ENCODE results near the gene NAGK.
"Not testable (repeated sequence)": the region's sequence is repeated elsewhere in the genome, so short reads cannot be mapped to it uniquely, and the experiment has no call there.

The NAGK gene

DNA sequence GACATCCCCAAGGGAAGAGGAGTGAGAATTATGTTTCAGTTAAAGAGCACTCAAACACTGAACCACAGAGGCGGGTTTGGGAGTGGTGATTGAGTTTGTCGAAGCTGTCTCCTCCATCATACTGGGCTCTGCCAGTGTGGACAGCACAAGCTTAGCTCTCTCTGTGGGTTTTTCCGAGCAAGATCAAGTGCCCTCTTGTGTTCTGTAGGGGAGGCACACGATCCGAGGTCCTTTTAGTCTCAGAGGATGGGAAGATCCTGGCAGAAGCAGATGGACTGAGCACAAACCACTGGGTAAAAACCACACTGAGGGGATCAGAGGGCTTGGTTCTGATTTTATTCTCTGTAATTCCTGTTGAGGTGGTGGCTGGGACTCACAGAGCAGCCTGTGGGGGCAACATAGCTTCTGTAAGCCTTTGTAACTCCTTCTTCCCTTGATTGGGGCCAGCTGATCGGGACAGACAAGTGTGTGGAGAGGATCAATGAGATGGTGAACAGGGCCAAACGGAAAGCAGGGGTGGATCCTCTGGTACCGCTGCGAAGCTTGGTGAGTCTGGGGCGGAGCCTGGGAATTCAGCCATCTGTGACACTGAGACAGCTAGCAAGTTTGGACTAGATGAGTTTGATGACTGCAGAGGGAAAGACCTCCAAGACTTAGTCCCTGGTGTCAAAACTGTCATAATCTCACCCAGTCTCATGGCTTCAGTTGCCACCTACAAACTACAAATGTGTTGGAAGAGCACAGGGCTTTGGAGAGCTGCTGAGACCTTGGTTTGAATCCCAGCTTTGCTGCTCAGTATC is 2.0 kb downstream of the NAGK start:
- DNase-seq: no peak

DNA sequence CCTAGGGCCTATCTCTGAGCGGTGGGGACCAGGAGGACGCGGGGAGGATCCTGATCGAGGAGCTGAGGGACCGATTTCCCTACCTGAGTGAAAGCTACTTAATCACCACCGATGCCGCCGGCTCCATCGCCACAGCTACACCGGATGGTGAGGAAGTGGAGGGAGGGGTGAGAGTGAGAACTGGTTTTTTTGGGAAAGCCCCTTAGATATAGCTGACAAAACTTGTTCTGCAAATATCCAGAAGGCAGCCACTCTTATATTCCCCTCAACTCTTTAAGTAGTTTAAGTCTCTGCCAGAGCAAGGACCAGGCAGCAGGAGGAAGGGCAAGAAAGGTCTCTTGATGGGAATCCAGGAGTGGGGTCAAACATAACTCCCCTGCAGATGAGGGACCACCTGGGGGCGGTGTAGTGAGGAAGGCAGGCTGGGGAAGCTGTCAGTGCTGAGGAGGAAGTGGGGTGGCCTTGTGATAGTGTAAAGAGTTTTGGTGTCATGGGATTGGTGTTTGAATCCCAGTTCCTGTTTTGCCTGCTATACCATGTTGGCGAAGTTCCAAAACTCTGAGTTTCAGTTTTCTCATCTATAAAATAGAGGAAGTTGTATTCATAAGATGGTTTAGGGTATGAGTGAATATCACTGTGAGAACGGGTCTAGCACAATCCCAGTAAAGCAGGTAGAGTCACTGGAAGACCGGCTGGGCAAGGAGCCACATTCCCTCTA is 3.4 kb downstream of the NAGK start:
- DNase-seq: peak; percentile 68 to 70

DNA sequence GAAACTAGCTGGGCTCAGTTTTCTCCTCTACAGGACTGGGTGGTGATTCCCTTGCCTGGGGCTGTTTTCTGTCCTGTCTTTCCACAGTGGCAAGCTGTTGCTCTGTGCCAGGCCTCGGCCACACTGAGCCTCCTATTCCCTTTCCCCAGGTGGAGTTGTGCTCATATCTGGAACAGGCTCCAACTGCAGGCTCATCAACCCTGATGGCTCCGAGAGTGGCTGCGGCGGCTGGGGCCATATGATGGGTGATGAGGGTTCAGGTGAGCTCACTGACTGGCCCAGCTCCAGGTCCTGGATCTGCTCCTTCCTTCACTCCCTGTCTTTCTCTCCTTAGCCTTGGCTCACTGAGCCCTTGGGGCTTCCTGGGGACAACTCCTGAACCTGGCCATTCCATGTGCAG is 4.0 kb downstream of the NAGK start:
- no peak for DNase-seq

DNA sequence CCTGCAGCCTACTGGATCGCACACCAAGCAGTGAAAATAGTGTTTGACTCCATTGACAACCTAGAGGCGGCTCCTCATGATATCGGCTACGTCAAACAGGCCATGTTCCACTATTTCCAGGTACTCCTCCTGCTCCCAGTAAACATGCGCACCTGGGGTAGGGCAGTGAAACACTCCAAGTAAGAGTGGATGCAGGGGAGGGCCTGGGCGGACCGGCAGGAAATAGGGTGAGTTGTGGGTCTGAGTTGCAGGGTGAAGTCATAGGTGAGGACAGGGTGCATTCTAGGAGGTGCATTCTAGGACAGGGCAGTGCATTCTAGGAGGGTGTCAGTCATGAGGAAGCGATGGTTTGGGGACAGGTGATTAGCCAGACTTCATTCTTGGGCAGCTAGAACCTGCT is 5.0 kb downstream of the NAGK start:
- DNase-seq: no peak

DNA sequence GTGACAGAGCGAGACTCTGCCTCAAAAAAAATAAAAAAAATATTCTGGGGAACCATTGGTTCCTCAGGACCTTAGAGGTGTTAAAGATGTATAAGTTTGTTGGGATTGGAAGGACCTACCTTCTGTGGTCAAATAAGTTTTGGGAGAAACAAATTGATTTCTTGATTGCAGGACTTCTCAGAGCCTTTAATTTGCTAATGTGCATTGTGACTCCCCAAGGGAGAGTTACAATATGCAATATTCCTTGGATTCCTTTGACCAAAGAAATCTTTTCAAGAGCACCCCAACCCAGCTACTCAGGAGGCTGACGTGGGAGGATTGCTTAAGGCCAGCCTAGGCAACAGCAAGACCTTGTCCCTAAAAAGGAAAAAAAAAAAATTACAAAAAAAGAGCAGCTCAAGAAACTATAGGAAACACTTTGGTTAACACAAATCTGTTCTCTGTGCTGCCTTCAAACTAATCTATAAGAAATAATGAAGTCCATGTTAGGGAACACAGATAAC is 6.5 kb downstream of the NAGK start:
- DNase-seq: no peak

DNA sequence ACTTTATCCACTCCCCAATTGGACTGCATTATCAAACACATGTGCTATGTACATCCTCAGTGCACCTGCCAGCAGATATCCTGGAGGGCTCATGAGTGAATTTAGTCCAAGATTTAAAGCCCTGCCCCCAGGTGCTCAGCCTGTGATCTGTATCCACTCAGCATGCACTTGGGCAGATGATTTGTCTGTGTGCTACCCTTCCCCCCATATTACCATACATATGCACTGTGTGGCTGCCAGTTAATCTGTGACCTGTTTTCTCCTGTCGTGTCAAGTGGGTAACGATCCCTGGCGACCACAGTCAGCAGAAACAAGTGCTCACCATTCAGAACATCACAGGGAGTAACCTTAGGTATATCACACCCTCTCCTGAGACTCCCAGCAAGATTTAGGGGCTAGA is 10.2 kb downstream of the NAGK start:
- DNase-seq: no peak

DNA sequence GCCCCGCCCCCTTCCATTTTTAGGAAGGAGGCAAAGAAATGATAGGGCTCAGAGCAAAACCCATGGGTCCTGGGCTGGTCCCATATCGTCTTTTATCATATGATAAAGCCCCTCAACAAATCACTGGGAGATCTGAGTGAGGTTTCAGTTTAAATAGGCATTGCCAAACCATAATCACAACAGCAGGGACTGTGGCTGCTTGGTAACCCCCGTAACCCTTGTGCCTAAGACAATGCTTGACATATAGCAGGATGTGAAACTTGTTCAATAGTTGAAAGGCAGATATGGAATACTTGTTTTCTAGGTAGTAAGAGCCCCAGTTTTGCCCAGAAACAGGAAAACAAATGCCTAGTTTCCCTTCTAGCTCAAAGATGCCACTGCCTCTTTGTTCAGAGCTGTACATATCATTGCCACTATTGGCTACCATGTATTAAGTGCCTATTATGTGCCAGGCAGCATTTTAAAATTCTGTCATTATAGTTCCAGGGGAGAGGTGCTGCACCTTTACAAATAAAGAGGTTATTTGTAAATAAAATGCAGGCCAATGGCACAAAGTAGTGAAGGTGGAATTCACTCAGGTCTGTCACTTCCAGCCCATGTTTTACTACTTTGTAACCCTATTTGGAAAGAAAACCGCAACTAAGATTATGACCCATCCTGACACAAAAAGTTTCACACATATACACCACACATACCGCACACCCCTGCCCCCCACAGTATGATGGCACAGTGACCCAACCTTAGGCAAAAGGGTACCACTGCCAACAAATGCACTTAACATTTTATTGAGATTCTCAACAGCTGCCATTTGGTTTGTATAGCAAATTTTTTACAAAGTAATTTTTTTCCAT is 14.2 kb downstream of the NAGK start:
- no peak for DNase-seq

DNA sequence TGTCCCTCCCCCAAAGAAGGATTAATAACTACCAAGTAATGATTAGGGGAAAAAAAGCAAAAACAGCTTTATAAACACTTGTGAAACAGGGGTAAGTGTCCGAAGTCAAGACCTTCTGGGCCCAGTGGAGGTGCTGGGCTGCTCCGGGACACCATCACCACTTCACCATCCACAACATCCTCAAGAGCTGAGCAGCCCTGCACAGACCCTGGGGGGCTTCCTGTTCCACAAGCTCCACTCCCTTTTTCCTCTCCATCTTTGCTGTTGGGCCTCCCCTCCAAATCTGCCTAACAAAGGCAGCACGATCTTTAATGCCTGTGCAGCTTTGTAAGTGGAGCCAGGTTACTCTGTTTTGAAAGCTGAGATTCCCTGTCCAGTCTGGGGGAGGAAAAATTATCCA is 14.8 kb downstream of the NAGK start:
- not testable (repeated sequence) for DNase-seq

DNA sequence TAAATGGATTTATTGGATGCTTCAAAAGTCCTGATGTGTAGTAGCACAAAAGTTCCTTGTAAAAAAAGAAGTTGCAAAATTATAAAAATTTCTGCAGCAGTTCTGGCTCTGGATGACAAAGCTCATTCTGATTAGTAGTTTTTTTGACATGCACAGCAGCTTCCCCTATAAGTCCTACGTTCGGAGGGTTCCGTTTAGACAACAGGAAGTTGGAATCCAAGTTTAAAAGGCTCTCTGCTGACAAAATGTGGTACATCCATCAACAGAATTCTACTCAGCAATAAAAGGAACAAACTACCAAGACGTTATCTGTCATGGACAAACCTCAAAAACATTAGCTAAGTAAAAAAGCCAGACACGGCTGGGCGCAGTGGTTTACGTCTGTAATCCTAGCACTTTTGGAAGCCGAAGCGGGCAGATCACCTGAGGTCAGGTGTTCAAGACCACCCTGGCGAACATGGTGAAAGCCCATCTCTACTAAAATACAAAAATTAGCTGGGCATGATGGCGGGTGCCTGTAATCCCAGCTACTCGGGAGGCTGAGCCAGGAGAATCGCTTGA is 15.4 kb downstream of the NAGK start:
- not testable (repeated sequence) for DNase-seq

DNA sequence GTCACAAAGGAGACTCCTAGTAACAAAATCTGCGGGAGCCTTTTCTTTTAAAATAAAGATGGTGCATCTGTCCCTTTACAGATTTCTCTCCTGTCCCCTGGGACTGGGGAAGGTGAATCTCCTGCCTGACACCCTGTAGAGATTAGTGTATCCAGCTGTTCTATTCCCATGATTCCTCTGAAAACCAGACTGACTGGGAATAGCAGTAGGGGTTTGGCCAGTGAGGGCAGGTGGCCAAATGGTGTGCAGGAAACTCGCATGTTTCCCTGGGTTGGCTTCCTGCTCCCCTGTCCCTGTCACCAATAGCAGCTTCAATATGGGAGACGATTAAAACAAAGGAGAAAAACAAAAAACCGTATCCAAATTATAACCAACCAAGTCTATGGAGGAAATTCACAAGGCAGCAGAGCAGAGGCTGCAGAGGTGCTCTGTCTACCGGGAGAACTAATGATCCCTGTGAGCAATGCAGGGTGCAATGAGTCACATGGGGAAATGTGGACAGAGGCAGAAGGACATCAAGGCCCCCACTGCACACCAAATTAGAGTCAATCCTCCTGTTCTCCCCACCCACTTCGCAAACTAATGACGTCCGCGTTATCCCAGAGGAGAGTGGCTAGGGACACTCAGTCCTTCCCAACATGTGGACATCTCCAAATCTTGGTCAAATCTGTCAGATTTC is 17.0 kb downstream of the NAGK start:
- DNase-seq: not testable (repeated sequence)

DNA sequence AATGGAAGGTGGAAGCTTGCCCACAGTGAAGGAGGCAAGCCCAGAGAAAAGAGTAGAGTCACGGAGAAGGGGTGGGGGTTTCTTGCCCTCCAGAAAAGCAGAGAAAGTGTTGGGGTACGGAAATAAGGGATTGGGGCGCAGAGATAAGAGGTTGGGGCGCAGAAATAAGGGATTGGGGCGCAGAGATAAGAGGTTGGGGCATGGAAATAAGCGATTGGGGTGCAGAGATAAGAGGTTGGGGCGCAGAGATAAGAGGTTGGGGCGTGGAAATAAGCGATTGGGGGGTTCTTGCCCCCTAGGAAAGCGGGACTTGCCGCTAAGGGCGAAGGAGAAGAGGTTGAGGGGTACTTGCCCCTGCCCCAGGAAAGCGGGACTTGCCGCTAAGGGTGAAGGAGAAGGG is 21.0 kb downstream of the NAGK start:
- not testable (repeated sequence) for DNase-seq

DNA sequence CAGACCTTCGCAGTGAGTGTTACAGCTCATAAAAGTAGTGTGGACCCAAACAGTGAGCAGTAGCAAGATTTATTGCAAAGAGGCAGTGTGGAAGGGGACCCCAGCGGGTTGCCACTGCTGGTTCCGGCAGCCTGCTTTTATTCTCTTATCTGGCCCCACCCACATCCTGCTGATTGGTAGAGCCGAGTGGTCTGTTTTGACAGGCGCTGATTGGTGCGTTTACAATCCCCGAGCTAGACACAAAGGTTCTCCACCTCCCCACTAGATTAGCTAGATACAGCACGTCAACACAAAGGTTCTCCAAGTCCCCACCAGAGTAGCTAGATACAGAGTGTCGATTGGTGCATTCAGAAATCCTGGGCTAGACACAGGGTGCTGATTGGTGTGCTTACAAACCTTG is 23.4 kb downstream of the NAGK start:
- not testable (repeated sequence) for DNase-seq

DNA sequence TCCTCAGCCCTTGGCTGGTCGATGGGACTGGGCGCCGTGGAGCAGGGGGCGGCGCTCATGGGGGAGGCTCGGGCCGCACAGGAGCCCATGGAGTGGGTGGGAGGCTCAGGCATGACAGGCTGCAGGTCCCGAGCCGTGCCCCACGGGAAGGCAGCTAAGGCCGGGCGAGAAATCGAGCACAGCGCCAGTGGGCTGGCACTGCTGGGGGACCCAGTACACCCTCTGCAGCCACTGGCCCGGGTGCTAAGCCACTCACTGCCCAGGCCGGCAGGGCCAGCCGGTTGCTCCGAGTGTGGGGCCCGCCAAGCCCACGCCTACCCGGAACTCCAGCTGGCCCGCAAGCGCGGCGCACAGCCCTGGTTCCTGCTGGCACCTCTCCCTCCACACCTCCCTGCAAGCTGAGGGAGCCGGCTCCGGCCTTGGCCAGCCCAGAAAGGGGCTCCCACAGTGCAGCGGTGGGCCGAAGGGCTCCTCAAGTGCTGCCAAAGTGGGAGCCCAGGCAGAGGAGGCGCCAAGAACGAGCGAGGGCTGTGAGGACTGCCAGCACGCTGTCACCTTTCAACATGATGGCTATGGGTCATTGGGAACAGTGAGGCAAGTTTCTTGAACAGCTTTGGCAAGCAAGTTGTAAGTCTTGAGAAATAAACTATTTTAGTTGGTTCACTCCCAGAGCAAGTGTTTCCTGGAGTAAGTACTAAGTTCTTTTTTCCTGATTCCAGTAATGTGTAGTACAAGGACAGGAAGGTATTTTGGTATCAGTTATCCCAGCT is 24.2 kb downstream of the NAGK start:
- not testable (repeated sequence) for DNase-seq

DNA sequence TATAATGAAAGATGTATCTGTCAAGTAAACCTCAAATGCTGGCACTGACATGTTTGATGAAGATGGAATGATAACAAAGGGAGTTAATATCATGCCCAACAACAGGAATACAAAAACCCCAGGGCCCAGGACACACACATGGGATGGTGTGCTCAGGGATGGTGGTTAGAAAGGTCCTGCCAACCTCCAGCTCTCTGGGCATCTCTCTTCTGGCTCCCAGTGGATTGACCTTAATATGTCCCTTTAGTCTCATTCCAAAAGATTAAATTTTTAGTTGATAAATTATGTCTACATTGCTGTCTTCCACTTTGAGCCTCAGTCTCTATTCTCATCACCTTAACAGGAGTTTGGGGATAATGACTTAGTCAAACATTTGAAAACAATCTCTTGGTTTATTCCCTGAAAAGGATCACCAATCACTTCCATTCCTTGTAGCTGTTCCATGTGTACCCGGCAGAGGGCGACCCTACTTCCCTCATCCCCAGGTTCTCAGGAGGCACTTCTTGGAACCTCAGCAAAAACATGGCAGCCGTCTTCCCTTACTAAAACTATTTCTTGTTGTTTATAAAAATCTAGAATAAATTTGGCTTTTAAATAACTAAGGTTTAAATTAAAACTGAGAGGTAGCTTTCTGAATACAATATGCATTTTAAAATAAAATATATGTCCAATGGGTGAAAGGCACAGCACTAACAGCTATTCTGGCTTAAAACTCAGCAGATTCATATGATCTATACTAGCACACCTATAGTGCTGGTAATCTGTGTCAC is 31.9 kb downstream of the NAGK start:
- peak; percentile 39 to 50 for DNase-seq

DNA sequence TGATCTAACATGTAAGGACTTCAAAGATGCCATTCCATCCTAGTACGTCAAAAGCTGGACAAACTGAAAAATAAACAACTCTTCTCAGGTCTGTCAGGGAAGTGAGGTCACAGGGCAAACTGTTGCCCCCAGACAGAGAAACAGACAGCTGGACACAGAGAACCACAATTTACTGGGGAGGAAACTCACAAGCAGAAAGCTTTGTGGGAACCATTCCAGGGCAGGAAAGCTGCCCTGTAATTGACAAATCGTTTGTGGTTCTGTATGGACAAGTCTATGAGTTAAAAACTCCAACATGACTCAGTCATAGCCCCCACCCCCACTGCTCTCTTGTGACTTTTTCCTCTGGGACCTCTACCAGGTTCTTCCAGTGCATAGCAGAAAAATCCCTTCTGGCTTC is 33.2 kb downstream of the NAGK start:
- no peak for DNase-seq

DNA sequence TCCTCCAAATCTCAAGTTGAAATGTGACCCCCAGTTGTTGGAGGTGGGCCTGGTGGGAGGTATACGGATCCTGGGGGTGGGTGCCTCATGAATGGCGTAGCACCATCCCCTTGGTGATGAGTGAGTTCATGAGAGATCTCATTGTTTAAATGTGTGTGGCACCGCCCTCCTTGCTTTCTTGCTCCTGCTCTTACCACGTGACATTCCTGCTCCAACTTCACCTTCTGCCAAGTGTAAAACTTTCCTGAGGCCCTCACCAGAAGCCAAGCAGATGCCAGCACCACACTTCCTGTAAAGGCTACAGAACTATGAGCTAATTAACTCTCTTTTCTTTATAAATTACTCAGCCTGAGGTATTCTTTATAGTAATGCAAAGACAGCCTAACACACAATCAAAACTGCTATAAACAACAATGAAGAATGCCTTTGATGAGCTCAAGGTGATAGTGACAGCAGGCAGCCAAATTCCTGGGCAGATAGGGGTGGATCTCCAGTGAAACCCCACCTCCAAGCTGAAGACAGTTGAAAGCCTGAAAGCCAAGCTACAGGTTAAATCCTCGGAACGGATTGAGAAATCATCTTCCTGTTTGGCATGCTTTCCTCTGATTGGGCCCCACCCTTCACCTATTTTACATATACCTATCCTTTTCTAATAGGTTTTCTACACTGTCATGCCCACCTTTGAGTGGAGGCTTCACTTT is 34.7 kb downstream of the NAGK start:
- DNase-seq: no peak

DNA sequence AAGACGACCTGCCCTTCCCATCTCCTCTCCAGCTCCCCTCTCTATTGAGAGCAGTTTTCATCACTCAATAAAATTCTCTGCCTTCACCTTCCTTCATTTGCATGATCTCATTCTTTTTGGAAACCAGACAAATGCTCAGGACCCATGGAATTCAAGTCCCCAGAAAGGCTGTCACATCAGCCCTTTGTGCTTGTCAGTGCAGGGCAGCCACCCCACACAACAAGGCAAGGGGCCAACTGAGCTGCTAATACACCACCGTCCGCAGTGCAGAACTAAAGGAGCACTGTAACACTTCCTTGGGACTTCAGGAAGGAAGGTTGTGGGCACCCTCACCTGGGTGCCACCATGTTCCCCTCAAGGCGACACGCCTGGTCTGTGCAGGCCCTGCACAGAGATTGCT is 35.4 kb downstream of the NAGK start:
- no peak for DNase-seq

DNA sequence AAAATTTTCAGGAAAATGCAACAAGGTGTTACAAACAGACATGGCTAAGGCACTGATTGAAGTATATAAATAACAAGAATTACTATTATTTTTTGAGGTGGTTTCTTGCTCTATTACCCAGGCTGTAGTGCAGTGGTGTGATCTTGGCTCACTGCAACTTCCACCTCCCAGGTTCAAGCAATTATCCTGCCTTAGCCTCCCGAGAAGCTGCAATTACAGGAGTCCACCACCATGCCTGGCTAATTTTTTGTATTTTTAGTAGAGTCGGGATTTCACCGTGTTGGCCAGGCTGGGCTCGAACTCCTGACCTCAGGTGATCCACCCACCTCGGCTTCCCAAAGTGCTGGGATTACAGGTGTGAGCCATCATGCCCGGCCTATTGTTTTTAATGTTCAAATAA is 38.0 kb downstream of the NAGK start:
- not testable (repeated sequence) for DNase-seq

DNA sequence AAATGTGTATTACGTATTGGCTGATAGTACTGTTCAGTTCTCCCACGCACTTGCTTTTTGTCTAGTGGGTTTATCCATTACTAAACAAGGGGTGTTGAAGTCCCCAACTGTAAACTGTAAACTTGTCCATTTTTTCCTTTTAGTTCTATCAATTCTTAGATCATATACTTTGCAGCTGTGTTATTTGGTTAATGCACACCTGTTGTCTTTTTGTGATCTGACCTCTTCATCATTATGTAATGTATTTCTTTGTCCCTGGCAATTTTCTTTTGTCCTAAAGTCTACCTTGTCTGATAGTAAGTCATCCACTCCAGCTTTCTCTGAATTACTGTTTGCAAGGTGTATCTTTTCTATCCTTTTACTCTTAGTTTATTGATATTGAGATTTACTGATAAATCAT is 39.6 kb downstream of the NAGK start:
- no peak for DNase-seq

DNA sequence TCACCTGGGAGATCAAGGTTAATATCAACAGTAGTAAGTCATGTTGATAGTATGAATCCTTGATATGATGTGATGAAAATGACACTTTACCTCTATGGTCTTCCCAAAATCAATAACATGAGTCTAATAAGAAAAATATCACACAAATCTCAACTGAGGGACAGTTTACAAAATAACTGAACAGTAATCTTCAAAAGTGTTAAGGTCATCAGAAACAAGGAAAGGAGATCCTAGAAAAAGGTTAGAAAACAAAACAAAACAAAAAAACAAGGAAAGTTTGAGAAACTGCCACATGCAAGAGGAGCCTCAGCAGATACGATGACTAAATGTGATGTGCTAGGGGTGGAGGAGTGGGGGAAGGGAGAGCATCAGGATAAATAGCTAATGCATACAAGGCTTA is 45.4 kb downstream of the NAGK start:
- no peak for DNase-seq

All from CD4-positive, alpha-beta T cell treated with Interleukin-4 for 1 hour (primary cell).